DMS153 (cell line): Measurements from ENCODE around the gene KCNAB3.
"Not testable (repeated sequence)": the region's sequence is repeated elsewhere in the genome, so short reads cannot be mapped to it uniquely, and the experiment has no call there.

Experiments used
- DNase-seq: peaks from one replicate; lab custom pipeline; 2025; lab: John Stamatoyannopoulos, UW

KCNAB3 gene

DNA sequence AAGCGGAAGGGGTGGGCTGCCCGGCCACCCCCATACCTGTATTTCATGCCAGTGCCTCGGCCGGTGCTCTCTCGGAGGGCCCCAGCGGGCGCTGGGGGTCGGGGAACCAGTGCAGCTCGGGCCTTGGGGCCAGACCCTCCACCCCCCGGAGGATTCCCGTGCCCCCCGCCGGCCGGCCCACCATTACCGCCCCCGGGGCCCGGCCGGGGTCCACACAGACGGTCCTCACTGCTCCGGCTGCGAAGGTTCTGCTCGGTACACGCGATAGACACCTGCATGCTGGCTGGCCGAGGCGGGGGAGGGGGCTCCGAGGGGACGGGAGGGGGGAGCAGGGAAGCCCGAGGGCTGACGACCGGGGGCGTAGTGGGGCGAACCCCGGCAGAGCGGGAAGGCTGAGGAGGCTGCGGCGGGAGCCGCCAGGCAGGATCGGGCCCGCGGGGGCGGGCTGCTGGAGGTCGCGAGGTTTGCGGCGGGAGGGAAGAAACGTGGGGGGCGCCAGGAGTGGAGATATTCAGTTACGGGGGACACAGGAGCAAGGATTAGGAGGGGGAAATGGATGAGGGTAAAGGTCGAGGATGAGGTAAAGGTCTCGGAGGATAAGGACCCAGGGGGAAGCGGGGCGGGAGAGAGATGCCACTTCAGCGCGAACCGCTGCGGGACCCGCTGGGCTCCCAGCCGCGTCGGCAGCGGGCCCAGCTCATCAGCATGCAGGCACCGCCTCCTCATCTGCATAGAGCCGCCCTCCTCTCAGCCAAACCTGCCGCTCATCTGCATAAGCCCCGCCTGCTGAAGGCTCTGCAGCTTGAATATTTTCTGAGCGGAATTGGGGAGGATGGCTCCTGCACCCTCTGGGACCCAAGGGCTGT is at the start of gene KCNAB3:
Gene KCNAB3 (minus strand): TSS at position 699 of the 866 bp plus-strand sequence. CDS start 421 bp downstream, at position 278.
- DNase-seq = peak; percentile 20

DNA sequence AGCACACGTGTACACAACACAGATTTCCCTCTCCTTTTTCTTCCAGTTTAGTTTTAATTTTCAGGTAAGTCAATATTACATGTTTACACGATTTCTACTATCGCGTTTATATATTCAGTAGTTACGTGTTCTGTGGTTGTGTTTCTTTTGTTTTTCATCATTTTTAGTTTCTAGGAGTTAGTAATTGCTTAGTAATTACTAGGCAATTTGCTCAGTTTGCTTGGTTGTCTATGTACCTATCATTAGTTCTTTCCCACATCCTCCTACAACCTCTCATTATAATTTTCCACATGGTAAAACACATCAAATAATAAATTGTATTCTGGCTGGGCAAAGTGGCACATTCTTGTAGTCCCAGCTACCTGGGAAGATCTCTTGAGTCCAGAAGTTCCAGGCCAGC is 48.1 kb upstream of the KCNAB3 start:
- no peak for DNase-seq

DNA sequence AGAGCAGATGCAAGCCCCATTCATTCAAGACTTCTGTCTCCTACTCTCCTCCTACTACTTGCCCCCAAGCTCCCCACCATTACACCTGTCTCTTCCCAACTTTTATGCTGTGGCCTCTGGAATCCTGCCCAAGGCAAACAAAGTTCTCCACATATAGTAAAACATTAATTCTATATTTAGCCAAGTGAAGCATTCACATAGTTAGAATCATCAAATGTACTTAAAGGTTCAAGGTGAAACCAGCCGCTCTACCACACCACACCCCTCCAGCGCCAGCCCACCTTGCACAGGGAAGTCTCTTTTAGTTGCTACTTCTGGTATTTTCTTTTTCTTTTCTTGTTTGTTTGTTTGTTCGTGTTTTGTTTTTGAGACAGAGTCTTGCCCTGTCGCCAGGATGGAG is 47.4 kb upstream of the KCNAB3 start:
- DNase-seq = no peak

DNA sequence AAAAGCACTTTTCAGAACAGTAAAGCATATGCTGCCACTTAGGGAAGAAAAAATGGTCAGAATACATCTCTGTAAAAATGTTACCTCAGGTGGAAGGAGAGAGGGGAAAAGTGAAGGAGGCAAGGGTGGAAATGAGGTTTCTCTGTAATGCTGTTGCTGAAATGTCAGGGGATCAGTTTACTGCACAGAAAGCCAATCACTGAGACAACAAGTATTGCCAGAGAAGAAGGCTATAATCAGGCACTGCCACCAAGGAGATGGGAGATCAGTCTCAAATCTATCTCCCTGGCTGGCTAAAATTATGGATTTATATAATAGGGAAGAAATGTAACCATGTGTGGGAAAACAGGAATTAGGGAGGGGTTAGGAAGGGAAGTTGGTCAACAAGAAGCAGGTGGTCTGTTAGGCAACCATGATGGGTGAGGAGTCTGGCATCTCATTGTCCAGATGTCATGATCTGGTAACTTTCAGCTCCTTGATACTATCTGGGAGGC is 45.0 kb upstream of the KCNAB3 start:
- DNase-seq = no peak

DNA sequence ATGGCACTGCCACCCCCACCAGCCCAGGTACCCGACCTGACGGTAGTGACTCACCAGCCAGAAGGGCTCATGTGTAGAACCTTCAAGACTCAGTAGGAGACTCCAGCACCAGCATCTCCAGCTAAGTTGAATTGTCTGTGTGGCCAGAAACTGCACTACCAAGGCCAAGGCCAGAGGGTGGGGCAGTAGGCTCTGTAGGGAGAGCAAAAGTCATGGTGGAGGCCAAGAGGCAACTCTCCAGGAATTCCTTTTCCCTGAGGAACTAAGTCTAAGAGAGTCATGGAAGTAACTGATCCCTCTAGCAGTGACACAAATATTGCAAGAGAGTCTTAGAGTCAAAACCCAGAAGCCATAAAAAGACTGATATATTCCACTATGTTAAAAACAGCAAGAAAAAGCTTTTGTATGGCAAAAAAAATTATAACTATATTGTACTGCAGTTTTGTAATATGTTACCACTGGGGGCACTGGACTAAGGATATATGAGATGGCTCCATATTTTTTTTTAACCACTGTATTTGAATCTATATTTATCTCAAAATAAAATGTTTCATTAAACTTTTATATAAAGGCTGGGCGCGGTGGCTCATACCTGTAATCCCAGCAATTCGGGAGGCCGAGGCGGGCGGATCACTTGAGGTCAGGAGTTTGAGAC is 42.6 kb upstream of the KCNAB3 start:
- DNase-seq = no peak

DNA sequence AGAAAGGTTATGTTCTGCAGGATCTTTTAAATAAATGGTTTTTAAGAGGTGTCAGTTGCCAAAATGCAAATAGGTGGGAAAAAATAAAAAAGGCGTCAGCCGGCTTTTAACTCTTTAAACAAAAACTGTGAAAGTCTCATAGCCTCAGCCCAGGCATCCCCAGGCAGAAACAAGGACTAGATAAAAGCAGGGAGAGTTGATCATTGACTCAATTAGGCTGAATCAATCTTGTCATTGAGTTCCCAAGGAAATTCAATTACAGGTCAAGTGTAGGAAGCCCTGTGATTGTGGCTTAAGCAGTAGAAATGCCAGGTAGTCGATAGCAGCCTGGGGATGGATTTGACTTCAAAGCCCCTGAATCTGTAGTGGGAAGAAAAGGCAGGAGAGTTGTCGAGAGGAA is 42.0 kb upstream of the KCNAB3 start:
- no peak for DNase-seq

DNA sequence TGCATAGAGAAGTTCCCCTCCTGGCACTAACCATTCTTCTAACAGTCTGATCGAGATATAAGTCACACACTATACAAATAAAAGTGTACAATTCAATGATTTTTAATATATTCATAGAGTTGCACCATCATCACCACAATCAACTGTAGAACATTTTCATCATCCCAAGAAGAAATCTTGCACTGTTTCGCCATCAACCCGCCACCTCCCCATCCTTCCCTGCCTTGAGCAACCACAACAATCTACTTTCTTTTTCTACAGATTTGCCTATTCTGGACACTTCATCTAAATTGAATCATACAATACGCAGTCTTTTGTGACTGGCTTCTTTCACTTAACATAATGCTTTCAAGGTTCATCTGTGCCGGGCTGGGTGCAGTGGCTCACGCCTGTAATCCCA is 39.8 kb upstream of the KCNAB3 start:
- DNase-seq = no peak

DNA sequence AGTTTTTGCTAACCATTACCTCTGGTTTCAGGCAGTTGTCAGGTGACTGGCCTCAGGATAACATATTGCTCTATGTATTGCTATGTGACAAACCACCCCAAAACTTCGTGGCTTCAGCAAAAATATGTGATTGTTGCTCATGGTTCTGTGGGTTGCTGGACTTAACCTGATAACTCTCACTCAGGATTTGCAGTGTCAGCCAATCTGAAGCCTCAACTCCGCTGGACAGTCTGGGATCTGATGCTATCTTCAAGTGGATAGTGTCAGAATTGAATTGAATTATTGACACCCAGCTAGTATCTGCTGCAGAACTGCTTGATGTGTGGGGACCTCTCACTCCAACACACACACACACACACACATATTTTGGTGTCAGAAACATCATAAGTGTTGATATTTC is 38.1 kb upstream of the KCNAB3 start:
- no peak for DNase-seq

DNA sequence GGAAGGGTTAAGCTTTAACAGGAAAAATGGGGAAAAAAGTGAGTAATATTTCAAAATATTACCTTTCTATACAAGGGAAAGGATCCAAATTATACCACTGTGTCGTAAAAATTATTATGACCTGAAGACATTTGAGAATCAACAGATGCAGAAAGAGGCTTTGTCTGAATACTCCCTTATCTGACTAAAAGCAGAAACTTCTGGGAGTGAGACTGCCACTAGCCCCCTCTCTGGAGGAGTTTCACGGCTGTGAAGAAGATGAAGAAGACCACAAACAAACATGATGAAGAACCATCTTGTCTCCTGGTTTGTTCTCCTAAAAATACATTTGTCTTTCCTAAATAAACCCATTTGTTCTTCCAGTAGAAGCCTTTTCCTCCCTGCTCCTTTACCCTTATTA is 31.8 kb upstream of the KCNAB3 start:
- no peak for DNase-seq

DNA sequence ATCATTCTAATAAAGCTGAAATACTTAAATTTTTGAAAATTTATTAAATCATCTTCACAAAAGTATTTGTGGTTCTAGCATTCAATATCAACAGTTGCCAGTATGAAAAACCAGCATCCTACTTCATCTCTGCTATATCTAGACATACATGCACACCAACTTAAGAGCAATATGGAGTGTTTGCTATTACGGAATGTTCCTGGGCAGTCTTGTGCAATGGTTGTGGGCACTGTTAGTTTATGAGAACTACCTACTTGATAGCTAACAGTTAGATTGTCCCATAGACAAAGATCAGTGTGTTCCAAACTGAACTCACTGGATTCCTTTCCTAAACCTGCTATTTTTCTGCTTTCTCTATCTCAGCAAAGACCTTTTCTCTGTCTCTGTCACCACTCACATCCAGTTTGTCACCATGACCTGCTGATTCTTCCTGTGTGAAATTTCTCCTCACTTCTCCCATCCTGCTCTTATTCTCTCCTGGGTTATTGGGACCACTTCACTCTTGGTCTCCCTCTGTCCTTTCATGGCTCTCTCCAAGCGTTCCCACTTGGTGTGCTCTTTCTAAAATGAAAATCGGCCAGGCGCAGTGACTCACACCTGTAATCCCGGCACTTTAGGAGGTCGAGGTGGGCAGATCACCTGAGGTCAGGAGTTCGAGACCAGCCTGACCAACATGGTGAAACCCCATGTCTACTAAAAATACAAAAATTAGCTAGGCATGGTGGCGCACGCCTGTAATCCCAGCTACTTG is 30.0 kb upstream of the KCNAB3 start:
- no peak for DNase-seq

DNA sequence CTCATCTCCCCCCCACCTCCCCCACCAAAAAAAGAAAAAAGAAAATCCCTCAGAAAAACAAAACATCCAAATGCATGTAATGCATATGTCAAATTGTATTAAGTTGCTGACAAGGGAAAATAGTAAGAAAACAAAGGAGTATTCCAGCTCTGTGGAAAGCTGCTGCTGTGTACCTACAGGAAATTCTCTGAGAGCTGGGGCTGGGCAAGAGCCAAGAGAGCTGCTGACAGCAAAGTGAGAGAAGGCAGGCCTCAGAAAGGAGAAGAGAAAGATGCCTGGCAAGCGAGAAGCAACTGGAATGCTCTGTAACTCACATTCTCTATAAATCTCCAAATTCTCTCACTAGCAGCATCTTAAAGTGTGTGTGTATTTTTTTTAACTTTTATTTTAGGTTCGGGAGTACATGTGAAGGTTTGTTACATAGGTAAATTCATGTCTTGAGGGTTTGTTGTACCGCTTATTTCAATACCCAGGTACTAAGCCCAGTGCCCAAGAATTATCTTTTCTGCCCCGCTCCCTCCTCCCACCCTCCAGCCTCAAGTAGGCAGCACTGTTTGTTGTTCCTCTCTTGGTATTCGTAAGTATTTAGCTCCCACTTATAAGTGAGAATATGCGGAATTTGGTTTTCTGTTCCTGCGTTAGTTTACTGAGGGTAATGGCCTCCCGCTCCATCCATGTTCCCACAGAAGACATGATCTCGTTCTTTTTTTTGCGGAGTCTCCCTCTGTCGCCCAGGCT is 26.7 kb upstream of the KCNAB3 start:
- no peak for DNase-seq

DNA sequence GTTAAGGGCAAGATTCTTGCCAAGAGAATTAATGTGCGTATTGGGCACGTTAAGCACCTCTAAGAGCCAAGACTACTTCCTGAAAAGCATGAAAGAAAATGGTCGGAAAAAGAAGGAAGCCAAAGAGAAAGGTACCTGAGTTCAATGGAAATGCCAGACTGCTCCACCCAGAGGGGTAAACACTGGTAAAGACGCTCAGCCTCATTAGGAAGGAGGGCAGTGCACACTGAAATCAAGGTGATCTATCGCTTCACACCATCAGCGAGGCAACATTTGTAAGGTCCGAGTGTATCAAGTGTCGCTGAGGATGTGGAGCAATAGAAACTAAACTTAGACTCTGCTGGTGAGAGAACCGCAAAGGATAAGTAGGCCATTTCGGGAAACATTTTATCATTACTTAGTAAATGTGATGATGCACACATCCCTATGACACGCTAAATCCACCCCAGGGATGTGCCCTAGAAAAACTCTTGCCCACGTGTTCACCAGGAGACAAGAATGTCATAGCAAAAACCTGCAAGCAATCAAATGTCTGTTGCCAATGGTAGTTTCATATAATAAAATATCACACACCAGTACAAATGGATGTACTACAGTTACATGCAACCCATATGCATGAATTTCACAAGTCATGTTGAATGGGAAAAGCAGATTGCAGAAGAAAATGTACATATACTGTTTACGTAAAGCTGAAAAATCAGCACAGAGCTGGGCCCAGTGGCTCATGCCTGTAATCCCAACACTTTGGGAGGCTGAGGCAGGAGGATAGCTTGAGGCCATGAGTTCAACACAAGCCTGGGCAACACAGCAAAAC is 26.0 kb upstream of the KCNAB3 start:
- DNase-seq = no peak

DNA sequence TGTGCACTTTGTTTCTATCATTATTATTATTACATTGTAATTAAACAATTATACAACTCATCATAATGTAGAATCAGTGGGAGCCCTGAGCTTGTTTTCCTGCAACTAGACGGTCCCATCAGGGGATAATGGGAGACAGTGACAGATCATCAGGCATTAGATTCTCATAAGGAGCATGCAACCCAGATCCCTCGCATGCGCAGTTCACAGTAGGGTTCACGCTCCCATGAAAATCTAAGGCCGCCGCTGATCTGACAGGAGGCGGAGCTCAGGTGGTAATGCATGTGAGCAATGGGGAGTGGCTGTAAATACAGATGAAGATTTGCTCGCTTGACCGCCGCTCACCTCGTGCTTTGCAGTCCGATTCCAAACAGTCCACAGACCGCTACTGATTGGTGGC is 23.6 kb upstream of the KCNAB3 start:
- DNase-seq = not testable (repeated sequence)

DNA sequence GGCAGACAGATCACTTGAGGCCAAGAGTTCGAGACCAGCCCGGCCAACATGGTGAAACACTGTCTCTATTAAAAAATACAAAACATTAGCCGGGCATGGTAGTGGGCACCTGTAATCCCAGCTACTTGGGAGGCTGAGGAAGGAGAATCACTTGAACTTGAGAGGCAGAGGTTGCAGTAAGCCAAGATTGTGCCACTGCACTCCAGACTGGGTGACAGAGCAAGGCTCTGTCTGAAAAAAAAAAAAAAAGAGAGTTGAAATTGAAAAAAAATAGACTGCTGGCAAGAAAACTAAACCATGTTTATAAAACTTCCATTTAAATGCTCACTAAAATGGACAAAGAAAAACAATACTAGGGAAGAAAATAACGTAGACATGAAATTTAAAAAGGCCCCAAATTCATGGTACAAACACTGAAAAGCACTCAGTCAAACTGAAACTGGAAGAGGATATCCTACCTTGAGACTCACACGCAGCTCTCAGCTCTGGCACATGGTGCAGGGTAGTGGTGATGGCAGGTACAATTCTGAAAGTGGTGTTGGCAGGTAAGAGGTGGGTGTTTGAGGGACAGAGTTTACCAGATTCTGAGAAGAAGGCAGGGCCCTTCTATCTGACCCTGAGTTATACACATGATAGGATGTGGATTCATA is 21.6 kb upstream of the KCNAB3 start:
- DNase-seq = no peak

DNA sequence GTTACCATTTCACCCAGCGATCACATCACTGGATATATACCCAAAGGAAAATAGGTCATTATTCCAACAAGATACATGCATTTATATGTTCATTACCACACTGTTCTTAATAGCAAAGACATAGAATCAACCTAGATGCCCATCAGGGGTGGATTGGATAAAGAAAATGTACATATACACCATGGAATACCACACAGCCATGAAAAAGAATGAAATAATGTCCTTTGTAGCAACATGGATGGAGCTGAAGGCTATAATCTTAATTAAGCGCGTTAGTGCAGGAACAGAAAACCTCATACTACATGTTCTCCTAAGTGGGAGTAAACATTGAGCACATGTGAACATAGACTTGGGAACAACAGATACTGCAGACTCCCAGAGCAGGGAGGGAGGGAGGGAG is 20.9 kb upstream of the KCNAB3 start:
- DNase-seq = no peak

DNA sequence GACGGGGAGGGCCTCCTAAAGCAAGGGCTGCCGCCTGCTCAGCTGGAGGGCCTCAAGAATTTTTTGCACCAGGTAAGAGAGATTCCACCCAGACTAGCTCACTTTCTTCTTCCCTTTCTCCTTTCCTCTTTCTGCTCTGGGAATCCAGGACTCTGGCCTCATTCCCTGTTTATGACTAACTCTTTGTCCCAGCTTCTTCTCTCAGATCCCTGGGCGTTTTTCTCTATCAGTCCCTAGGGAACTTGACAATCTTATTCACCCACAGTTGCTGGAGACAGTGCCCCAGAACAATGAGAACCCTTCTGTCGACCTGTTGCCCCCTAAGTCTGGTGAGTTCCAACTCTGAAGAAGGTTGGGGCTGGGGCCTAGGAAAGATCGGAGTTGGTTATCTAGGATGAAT is 18.0 kb upstream of the KCNAB3 start:
- DNase-seq = no peak

DNA sequence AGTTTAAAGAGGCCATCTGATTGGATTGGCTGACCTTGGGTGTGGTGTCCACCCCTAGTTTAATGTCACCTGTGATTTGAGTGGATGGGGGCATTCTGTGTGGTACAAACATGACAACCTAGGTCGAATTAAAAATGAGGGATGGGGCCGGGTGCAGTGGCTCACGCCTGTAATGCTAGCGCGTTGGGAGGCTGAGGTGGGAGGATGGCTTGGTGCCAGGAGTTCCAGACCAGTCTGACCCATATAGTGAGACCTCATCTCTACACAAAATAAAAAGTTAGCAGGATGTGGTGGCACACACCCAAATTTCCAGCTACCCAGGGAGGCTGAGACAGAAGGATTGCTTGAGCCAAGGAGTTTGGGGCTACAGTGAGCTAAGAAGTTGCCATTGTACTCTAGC is 16.8 kb upstream of the KCNAB3 start:
- DNase-seq = no peak

DNA sequence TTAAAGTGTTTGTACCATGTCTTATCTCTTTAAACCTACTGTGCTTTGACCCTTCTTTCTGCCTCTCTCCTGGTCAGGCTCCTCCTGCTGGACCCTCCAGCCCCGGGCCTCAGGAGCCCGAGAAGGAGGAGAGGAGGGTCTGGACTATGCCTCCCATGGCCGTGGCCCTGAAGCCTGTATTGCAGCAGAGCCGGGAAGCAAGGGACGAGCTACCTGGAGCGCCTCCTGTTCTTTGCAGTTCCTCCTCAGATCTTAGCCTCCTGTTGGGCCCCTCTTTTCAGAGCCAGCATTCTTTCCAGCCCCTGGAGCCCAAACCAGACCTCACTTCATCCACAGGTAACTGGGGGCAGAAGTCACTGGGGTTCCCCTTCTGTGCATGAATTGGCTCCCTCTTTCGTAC is 16.0 kb upstream of the KCNAB3 start:
- DNase-seq = no peak

DNA sequence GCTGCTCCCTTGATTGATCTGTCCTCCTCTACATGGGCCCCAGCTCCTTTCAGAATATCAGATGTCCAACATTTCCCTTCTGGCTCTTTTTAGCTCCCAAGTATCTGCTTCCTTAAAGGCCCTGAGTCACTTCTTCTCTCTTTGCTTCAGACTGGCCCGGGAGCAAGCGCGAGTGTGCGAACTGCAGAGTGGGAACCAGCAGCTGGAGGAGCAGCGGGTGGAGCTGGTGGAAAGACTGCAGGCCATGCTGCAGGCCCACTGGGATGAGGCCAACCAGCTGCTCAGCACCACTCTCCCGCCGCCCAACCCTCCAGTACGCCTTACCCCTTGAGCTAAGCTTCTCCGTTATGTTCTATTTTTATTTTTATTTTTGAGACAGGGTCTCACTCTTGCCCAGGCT is 14.7 kb upstream of the KCNAB3 start:
- DNase-seq = no peak

DNA sequence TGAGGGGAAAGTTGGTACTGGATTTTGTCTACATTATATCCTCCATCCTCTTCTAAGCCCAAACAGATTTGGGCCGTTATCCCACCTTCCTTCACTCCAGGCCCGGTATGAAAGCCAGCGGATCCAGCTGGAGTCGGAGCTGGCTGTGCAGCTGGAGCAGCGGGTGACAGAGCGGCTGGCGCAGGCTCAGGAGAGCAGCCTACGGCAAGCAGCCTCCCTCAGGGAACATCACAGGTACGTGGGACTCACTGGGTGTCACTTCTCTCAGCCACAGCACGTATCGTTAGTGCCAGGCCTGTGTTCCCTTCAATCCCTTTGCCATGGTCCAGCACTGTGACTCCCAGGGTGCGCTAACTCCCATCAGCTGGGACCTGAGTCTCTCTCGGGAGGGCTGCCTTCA is 13.6 kb upstream of the KCNAB3 start:
- DNase-seq = no peak

DNA sequence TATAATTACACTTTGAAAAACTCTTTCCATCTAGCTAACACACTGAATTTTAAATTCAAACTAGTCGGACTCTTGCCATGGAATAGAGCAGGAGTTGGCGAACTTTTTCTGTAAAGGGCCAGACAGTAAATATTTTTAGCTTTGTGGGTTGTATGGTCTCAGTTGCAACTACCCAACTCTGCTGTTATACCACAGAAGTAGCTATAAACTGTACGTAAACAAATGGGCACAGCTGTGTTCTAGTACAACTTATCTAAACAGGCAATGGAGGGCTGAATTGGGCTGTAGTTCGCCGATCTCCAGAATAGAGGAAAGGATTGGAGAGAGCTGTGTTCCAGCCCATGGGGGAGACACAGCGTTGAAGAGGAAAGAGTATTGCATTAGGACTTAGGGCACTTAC is 11.1 kb upstream of the KCNAB3 start:
- no peak for DNase-seq
